Smooth muscle cell (in vitro differentiated cells): ENCODE results near the gene GPR17. TPM values are rescaled to one million over a fixed set of nuclear protein-coding genes. Genes with fewer than 3 reads are reported as not detected.

Source experiments
- DNase-seq: peaks from one replicate; lab custom pipeline; 2025; ENCODE audit not compliant: unreplicated experiment; lab: John Stamatoyannopoulos, UW
- H2AFZ ChIP-seq: fragments of 200-600 bp; sonication (generic); 2 replicates; pipeline ENCODE4 v1.6.0; 2016; ENCODE audit warnings: antibody characterized with exemption, low read depth, mild to moderate bottlenecking
- H3F3A ChIP-seq: fragments of 200-600 bp; sonication (generic); 2 replicates; pipeline ENCODE4 v1.6.0; 2017; ENCODE audit warnings: antibody characterized with exemption, low read depth
- H3K27ac ChIP-seq: fragments of 200-600 bp; sonication (generic); 2 replicates; pipeline ENCODE4 v1.5.1; 2016; ENCODE audit warnings: low read depth, mild to moderate bottlenecking
- H3K27me3 ChIP-seq: fragments of 200-600 bp; sonication (generic); 2 replicates; pipeline ENCODE4 v1.6.1; 2016; ENCODE audit warnings: low read depth, mild to moderate bottlenecking
- H3K36me3 ChIP-seq: fragments of 200-600 bp; sonication (generic); 2 replicates; pipeline ENCODE4 v1.5.1; 2016; ENCODE audit warnings: low read depth
- H3K4me1 ChIP-seq: fragments of 200-600 bp; sonication (generic); 2 replicates; pipeline ENCODE4 v1.5.1; 2016; ENCODE audit warnings: low read depth
- H3K4me2 ChIP-seq: fragments of 200-600 bp; sonication (generic); 2 replicates; pipeline ENCODE4 v1.6.0; 2016; ENCODE audit warnings: mild to moderate bottlenecking
- H3K4me3 ChIP-seq: fragments of 200-600 bp; sonication (generic); 2 replicates; pipeline ENCODE4 v1.5.1; 2016; ENCODE audit warnings: mild to moderate bottlenecking
- H3K79me2 ChIP-seq: fragments of 200-600 bp; sonication (generic); 2 replicates; pipeline ENCODE4 v1.6.0; 2016; ENCODE audit warnings: low read depth, mild to moderate bottlenecking
- H3K9ac ChIP-seq: fragments of 200-600 bp; sonication (generic); 2 replicates; pipeline ENCODE4 v1.6.0; 2016; ENCODE audit warnings: low read depth
- H3K9me3 ChIP-seq: fragments of 200-600 bp; sonication (generic); replicated peaks from 2 replicates; pipeline ENCODE4 v1.5.1; 2016; ENCODE audit warnings: low read depth
- H4K20me1 ChIP-seq: fragments of 200-600 bp; sonication (generic); 2 replicates; pipeline ENCODE4 v1.6.0; 2016; ENCODE audit warnings: low read depth
- CTCF ChIP-seq: fragments of 200-600 bp; sonication (generic); IDR thresholded peaks from 2 replicates; pipeline ENCODE4 v1.5.1; 2017; ENCODE audit warnings: borderline replicate concordance, mild to moderate bottlenecking, antibody characterized with exemption; ENCODE audit not compliant: insufficient read depth, poor library complexity, severe bottlenecking
- WGBS: methylation state at CpG from one replicate; pipeline ENCODE4 v1.1.7; 2016; ENCODE audit warnings: low lambda C conversion rate; 5-methylcytosine and 5-hydroxymethylcytosine counted together
- polyA plus RNA-seq: library from polyadenylated mRNA; unstranded; fragments of >200 nt; fragmentation: Nextera tagmentation; extraction: Ambion mirVana; gene quantifications from 2 replicates; pipeline ENCODE4 v1.2.1, GENCODE V29; 2016
- total RNA-seq: library from RNA; depleted of rRNA; stranded (reverse); fragments of >200 nt; gene quantifications from 2 replicates; pipeline ENCODE4 v1.2.3, GENCODE V29; 2014

GPR17 gene
- total and polyA plus RNA-seq, 2 experiments from 2014 or later: not detected

DNA sequence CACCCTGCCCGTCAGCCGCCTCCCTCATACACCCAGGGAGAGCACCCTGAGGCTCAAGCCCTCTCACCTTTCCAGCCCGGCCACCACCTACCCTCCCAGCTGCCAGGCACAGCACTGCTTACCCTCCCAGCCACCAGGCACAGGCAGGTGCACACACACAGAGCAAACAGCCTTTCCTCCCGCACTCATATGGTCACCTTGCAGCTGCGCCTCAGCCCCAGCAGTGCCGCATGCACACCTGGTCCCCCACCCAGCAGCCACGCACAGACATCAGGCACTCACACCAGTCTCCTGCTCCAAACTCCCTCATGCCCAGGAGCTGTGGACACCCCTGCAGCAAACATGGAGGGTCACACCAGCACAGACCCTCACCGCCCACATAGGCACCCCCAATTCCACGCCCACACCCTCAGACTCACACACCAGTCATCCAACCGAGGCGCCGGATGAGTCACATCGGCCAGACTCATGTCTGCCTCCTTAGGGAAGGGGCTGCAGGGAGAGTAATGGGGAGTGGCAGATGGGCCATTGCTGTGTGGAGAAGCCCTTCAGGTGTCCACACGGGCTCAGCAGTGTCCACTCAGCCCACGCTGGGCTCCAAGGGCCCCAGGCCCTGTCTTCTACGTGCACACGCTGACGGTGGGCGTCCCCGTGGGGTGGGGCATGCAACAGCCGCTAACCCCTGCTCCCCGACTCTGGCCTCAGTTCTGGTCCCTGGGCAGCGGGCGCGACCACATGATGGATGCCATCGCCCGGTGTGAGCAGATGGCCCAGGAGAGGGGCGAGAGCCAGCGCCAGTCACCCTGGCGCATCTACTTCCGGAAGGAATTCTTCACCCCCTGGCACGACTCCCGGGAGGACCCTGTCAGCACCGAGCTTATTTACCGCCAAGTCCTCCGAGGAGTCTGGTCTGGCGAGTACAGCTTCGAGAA lies 22.3 kb upstream of the GPR17 start:
- no peak overlapping the region for H3K9ac ChIP-seq

GRCh38 chr2:127624320-127624755 lies 21.6 kb upstream of the GPR17 start:
- Histone ChIP-seq H3K27me3 (no peaks in the 10 kb centered on the region), H3K36me3 (no peaks in the 10 kb centered on the region), H3K27ac (no peak overlapping the region), H3K4me2 (no peak overlapping the region), H3K9me3 (no peaks in the 10 kb centered on the region), H2AFZ (no peak overlapping the region), H3K9ac (no peak overlapping the region), H3K4me3 (no peak overlapping the region), H3K4me1 (no peaks in the 10 kb centered on the region), H3K79me2 (no peaks in the 10 kb centered on the region), H4K20me1 (no peaks in the 10 kb centered on the region), H3F3A (no peaks in the 10 kb centered on the region)
- 97% methylated on average over 5 of the region's 5 CpGs for WGBS
- no peak for DNase-seq
- TF ChIP-seq CTCF: no peak

More for the DNA sequence above, 22.3 kb upstream of the GPR17 start:
- Histone ChIP-seq H4K20me1 (no peaks in the 10 kb centered on the region), H3K4me3 (no peak overlapping the region), H2AFZ (no peak overlapping the region), H3K79me2 (no peaks in the 10 kb centered on the region), H3K27me3 (no peaks in the 10 kb centered on the region), H3K27ac (no peak overlapping the region), H3K4me1 (no peaks in the 10 kb centered on the region), H3K4me2 (no peak overlapping the region), H3K9me3 (no peaks in the 10 kb centered on the region), H3K36me3 (no peaks in the 10 kb centered on the region), H3F3A (no peaks in the 10 kb centered on the region)
- TF ChIP-seq CTCF: no peak
- 88% methylated on average over 38 of the region's 38 CpGs for WGBS
- no peak for DNase-seq

DNA sequence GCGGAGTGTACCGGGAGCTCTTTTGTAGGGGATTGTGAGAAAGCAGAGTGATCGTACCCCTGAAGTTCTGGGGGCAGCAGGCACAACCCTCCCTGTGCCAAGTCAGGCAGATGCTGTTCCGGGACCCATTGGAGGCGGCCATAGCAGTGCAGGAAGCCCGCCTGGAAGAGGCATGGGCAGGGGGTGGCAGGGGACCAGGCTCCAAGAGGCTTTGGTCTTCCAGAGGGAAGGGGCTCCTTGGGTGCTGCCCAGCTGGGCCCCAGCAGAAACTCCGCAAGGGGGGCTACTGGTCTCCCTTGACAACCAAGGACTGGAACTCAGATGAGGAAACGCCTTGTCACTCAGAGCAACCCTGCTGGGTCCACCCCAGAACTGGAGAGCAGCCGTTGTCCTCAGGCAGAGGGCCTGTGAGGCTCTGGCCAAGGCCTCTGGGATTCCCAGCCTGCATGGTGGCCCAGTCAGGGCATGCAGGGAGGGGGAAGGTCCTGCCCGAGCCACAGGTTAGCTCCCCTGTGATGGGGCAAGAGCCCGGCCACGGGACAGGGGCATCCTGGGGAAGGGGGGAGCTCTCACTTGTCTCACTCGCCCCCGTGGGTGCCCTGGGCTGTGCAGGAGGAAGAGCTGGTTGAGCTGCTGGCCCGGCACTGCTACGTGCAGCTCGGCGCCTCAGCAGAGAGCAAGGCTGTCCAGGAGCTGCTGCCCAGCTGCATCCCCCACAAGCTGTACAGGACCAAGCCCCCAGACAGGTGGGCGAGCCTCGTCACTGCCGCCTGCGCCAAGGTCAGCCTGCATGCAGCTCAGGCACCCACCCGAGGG lies 21.0 kb upstream of the GPR17 start:
- Histone ChIP-seq H3K4me1 (no peaks in the 10 kb centered on the region), H3K36me3 (no peaks in the 10 kb centered on the region), H3K9me3 (no peaks in the 10 kb centered on the region), H3K27ac (no peak overlapping the region), H4K20me1 (no peaks in the 10 kb centered on the region), H3K79me2 (no peaks in the 10 kb centered on the region), H3K4me3 (no peak overlapping the region), H3K9ac (no peak overlapping the region), H2AFZ (no peak overlapping the region), H3K27me3 (no peaks in the 10 kb centered on the region), H3F3A (no peaks in the 10 kb centered on the region), H3K4me2 (no peak overlapping the region)
- DNase-seq: no peak
- no peak for TF ChIP-seq CTCF
- 93% methylated on average over 23 of the region's 23 CpGs for WGBS
